Activated CD4-positive, alpha-beta T cell treated with anti-CD3 and anti-CD28 coated beads for 36 hours (primary cell): ENCODE measurements around the gene SLC2A6. TPM values are rescaled to one million over a fixed set of nuclear protein-coding genes. Genes with fewer than 3 reads are reported as not detected.

Experiments
- ATAC-seq: fragments of 200-7000 bp; cut with Tn5 transposase; one replicate; pipeline ENCODE4 v1.10.0; 2021; ENCODE audit warnings: mild to moderate bottlenecking, moderate library complexity
- CTCF ChIA-PET: fragments of 350-600 bp; sonication (Branson Sonifier 250); formaldehyde crosslinking; loops from one replicate; lab custom pipeline; 2021; ENCODE audit warnings: antibody characterized with exemption; lab: Charles Lee
- POLR2A ChIA-PET: fragments of 350-600 bp; sonication (Branson Sonifier 250); formaldehyde crosslinking; loops from one replicate; lab custom pipeline; 2021; ENCODE audit warnings: antibody characterized with exemption, inconsistent platforms; lab: Charles Lee
- DNase-seq: peaks from one replicate; pipeline ENCODE4 v3.0.0-alpha.2; 2020
- H3K27ac Mint-ChIP-seq: one replicate; pipeline ENCODE4 v1.8.0; 2021; ENCODE audit warnings: mixed read lengths
- H3K27me3 Mint-ChIP-seq: one replicate; pipeline ENCODE4 v1.8.0; 2021; ENCODE audit warnings: mixed read lengths
- H3K36me3 Mint-ChIP-seq: one replicate; pipeline ENCODE4 v1.8.0; 2021; ENCODE audit warnings: low read depth, mixed read lengths
- H3K4me1 Mint-ChIP-seq: one replicate; pipeline ENCODE4 v1.8.0; 2021; ENCODE audit warnings: mixed read lengths
- H3K4me3 Mint-ChIP-seq: one replicate; pipeline ENCODE4 v1.8.0; 2021; ENCODE audit warnings: mild to moderate bottlenecking, moderate library complexity, mixed read lengths
- H3K9me3 Mint-ChIP-seq: one replicate; pipeline ENCODE4 v1.8.0; 2021; ENCODE audit warnings: low read depth, mixed read lengths
- intact Hi-C, 2 experiments: fragments of 100-400 bp; cut with DNase I in 1 of 2; cut with micrococcal nuclease in 1 of 2; formaldehyde crosslinking; loops; one replicate each; pipeline versions ENCODE4 v1.14.2 to v1.15.1; 2022 to 2024; cut with DNase I, micrococcal nuclease
- total RNA-seq, 2 experiments: library from RNA; stranded (reverse); gene quantifications; one replicate each; pipeline ENCODE4 v1.2.3, GENCODE V29; 2021

The SLC2A6 gene
- total RNA-seq, 2 experiments from 2014 or later, result 1.6 to 1.9 TPM

DNA sequence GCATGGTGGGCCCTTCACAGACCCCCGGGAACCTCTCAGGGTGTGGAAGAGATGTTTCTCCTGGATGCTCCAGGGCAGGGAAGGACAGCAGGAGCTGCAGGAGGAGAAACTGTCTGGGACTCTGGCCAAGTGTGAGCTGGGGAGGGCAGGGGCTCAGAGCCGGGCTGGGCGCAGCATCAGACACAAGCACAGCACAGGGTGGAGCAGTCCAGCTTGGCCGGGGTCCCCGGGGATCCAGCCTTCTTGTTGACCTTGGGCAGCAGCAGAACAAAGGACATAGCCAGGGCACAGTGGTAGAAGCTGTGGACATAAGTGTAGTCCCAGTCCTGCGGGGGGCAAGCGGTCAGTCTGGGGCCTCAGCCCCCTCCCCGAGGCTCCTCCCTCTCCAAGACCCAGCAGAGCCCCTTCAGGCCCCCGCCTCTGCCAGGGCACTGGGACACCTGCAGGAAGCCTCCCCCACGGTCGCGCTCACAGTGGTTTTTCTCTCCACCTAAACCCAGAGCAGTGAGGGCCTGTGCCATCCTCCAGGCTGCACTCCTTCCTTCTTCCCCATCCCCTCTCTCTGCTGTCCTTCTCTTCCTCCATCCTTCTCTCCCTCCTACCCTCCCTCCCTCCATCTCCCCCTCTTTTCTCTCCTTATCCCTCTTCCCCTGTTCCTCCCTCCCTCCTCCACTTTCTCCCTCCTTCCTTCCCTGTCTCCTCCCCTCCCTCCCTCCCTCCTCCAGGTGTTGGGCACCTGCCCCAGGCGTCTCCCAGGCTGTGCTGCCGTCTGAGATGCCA lies 35.8 kb upstream of the SLC2A6 start:
- ATAC-seq, result no peak
- no peaks in the 10 kb centered on the region for H3K36me3 Mint-ChIP-seq
- H3K9me3 Mint-ChIP-seq, result no peaks in the 10 kb centered on the region
- H3K4me1 Mint-ChIP-seq, result peaks cover 3% of the 10 kb centered on the region
- DNase-seq, result no peak
- CTCF ChIA-PET, result no interaction called here
- intact Hi-C loops, result no loop called here
- no peak overlapping the region for H3K27ac Mint-ChIP-seq
- H3K4me3 Mint-ChIP-seq, result no peak overlapping the region
- no peaks in the 10 kb centered on the region for H3K27me3 Mint-ChIP-seq
- POLR2A ChIA-PET, result no interaction called here

DNA sequence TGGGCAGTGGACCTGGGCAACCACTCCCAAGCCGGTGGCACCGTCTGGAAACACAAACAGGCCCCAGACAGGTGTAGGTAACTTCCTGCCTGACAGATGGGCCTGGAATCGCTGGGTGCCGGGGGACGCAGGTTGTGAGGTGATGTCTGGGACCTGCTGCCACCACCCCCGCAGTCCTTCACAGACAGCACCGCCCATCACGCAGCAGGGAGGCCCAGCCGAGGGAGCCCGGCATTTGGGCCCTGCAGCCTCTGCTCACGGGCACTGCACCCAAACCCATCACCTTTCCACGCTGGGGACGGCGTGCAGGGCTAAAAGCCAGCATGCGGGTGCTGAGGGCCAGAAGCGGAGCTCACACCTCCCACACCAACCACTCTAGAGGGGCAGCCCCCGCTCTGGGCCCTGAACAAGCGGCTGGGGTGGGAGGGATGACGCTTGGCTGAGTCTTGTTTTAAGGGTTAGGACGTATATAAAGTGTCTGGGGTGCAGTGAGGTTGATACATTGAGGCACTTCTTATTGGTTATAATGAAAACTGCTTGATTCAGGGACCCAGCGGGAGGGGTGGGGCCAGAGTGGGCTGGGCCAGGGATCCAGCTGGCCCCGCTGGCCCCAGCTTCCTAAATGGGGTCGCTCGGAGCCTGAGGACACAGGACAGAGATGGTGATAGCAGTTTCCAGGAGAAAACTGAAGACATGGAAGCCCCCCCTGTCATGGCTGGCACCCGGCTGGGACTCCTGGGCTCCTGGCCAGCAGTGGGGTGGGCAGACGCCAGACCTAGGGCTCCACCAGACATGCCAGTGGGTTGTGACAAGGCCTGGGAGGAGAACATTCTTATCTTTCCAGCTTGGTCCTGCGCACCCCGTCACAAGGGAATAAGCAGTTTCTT lies 34.6 kb upstream of the SLC2A6 start:
- H3K9me3 Mint-ChIP-seq, result no peaks in the 10 kb centered on the region
- CTCF ChIA-PET, result no interaction called here
- H3K4me1 Mint-ChIP-seq, result peaks cover 13% of the 10 kb centered on the region
- no peak overlapping the region for H3K27ac Mint-ChIP-seq
- H3K36me3 Mint-ChIP-seq, result no peaks in the 10 kb centered on the region
- intact Hi-C loops, result no loop called here
- DNase-seq (no peak), ATAC-seq (no peak)
- no peaks in the 10 kb centered on the region for H3K27me3 Mint-ChIP-seq
- POLR2A ChIA-PET, result no interaction called here
- no peak overlapping the region for H3K4me3 Mint-ChIP-seq

DNA sequence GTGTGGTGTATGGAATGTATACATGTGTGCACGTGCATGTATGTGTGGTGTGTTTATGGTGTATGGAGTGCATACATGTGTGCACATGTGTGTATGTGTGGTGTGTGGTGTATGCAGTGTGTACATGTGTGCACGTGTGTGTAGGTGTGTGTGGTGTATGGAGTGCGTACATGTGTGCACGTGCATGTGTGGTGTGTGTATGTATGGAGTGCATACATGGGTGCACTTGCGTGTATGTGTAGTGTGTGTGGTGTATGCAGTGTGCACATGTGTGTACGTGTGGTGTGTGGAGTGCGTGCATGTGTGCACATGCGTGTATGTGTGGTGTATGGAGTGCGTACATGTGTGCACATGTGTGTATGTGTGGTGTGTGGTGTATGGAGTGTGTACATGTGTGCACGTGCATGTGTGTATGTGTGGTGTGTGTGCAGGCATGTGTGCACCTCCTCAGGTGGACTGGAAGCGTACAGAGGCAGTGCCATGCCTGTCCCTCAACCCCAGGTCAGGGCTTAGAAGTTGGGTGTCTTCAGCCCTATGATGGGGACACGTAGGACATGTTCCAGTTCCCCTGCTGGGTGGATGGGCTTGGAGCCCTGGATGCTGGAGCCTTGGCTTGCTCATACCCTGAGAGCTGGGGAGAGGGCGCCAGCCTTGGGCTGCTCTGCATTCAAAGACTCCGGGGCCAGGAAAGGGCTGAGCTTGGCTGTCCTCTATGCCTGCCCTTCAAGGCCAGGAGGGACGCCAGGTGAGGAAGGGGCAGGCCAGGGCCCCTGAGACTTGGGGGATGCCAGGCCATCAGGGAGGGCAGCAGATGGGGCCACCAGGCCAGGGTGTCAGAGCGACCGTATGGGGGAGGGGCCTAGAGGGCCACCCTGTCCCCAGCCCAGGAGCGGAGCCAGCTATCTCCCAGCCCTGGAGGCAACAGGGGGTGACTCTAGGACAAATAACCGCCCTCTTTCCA lies 33.6 kb upstream of the SLC2A6 start:
- no peak overlapping the region for H3K27ac Mint-ChIP-seq
- intact Hi-C loops, result no loop called here
- H3K9me3 Mint-ChIP-seq, result no peaks in the 10 kb centered on the region
- H3K27me3 Mint-ChIP-seq, result no peaks in the 10 kb centered on the region
- DNase-seq (no peak), ATAC-seq (no peak)
- no peak overlapping the region for H3K4me3 Mint-ChIP-seq
- H3K36me3 Mint-ChIP-seq, result no peaks in the 10 kb centered on the region
- H3K4me1 Mint-ChIP-seq, result peaks cover 18% of the 10 kb centered on the region
- CTCF ChIA-PET, result no interaction called here
- POLR2A ChIA-PET, result no interaction called here

DNA sequence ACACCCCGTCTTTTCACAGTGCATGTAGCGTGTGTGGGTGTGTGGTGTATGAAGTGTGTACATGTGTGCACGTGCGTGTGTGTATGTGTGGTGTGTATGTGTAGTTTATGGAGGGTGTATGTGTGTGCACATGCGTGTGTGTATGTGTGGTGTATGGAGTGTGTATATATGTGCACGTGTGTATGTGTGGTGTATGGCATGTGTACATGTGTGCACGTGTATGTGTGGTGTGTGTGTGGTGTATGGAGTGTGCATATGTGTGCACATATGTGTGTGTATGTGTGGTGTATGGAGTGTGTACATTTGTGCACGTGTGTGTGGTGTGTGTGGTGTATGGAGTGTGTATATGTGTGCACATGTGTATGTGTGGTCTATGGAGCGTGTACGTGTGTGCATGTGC lies 32.7 kb upstream of the SLC2A6 start:
- no peak for ATAC-seq
- DNase-seq, result no peak
- no peak overlapping the region for H3K4me3 Mint-ChIP-seq
- H3K9me3 Mint-ChIP-seq, result no peaks in the 10 kb centered on the region
- ChIA-PET POLR2A (no interaction called here), CTCF (no interaction called here)
- peaks cover 19% of the 10 kb centered on the region for H3K4me1 Mint-ChIP-seq
- H3K27ac Mint-ChIP-seq, result no peak overlapping the region
- H3K27me3 Mint-ChIP-seq, result no peaks in the 10 kb centered on the region
- intact Hi-C loops, result no loop called here
- H3K36me3 Mint-ChIP-seq, result no peaks in the 10 kb centered on the region

DNA sequence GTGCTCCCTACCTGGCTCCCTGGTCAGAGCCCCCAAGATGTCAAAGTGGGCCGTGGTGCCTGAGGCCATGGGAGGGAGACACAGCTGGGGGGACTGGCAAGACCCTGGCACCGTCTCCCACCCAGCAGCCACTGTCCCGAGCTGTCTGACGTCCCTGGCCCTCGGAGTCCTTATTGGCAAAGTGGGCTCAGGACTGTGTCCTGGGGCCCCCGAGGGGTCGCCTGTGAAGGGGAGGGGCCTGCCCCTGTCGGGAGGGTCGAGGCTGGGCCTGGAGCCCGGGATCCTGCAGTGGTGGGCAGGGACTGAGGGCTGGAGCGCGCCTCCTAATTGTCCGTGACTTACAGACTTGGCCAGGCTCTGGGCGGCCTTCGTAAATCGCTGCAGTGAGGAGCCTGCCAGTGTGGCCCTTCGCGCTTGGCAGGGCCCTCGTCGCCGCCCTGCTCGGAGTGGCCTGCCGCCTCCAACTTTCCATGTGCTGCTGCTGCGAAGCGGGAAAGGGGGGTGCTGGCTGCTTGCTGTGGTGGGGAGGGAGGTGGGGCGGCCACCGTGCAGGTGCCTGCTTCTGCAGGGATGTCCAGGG lies 32.1 kb upstream of the SLC2A6 start:
- Mint-ChIP-seq H3K4me1 (peaks cover 19% of the 10 kb centered on the region), H3K27ac (no peak overlapping the region), H3K9me3 (no peaks in the 10 kb centered on the region), H3K27me3 (no peaks in the 10 kb centered on the region), H3K36me3 (no peaks in the 10 kb centered on the region), H3K4me3 (no peak overlapping the region)
- ChIA-PET POLR2A (no interaction called here), CTCF (no interaction called here)
- DNase-seq (no peak), ATAC-seq (no peak)
- intact Hi-C loops, result no loop called here

DNA sequence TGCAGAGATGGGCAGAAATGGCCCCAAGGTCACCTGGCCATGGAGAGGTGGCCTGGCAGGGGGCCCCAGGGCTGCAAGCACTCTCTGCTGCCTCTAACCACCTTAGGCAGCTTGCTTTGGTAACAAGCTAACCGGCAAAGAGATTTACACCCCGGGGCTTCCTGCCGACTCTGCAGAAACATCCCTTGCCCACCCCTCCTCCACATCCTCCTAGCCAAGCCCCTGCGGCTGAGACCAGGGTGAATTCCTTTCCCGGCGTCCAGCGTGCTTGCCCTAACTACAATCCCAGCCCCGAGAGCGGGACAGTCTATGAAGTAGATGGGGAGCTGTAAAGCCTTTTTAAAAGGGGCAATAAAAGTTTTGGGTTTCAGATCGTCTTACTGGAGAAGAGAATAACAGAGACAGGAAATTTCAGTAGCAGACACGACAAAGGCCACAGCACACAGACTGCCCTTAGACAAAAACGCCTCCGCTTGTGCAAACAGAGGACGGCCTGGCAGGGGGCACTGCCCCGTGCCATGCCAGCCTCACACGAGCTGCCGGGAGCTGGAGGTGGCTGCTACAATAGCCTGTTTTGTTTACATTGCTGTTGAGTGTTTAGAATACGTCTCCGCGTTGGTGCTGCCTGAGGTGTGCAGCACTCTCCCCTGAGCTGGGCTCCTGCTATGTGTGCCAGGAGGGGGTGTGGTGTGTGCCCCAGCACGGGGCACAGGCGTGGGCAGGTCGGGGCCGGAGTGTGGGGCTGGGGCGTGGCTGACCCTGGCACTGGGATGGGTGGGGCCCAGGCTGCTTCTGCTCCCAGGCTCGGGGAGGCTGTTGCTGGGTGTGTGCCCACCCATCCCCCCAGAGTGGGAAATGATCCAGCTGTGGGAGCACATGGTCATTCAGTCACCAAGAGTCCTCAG lies 30.5 kb upstream of the SLC2A6 start:
- POLR2A ChIA-PET, result no interaction called here
- ATAC-seq, result peak; percentile 42
- DNase-seq, result peak; percentile 30
- H3K9me3 Mint-ChIP-seq, result no peaks in the 10 kb centered on the region
- CTCF ChIA-PET, result interaction anchor here (0.6 to 1.5 kb wide), 3 partner anchors 11 to 272 kb away, joined by 3 read pairs; no protein-coding TSS in a partner anchor
- H3K27me3 Mint-ChIP-seq, result no peaks in the 10 kb centered on the region
- H3K4me1 Mint-ChIP-seq, result peaks cover 19% of the 10 kb centered on the region
- H3K4me3 Mint-ChIP-seq, result peak overlapping the region; percentile 12
- no peaks in the 10 kb centered on the region for H3K36me3 Mint-ChIP-seq
- intact Hi-C loops, result no loop called here
- peak overlapping the region; percentile 39 for H3K27ac Mint-ChIP-seq

DNA sequence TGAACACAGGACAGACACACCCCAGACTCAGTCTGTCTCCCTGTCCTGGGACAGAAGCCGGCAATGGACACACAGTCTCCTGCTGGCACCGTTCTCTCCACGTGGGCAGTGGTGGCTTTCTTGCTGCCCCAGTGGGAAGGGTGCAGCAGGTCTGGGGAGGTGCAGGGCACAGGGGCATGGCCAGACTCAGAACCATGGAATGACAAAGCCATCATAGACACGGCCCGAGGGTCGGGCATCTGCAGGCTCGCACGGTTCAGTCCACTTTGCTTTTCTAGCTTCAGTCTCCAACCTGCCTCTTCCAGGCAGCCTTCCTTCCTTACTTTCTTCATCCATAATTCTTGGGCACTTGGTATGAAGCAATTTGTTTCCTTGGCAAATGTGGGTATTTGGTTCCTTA lies 29.1 kb upstream of the SLC2A6 start:
- ATAC-seq (no peak), DNase-seq (no peak)
- intact Hi-C loops, result no loop called here
- H3K27ac Mint-ChIP-seq, result no peak overlapping the region
- ChIA-PET CTCF (interaction anchor here (0.7 to 1.5 kb wide), 2 partner anchors 10 to 126 kb away, joined by 3 read pairs; no protein-coding TSS in a partner anchor), POLR2A (no interaction called here)
- no peak overlapping the region for H3K4me3 Mint-ChIP-seq
- no peaks in the 10 kb centered on the region for H3K9me3 Mint-ChIP-seq
- no peaks in the 10 kb centered on the region for H3K27me3 Mint-ChIP-seq
- peaks cover 19% of the 10 kb centered on the region for H3K4me1 Mint-ChIP-seq
- H3K36me3 Mint-ChIP-seq, result no peaks in the 10 kb centered on the region

DNA sequence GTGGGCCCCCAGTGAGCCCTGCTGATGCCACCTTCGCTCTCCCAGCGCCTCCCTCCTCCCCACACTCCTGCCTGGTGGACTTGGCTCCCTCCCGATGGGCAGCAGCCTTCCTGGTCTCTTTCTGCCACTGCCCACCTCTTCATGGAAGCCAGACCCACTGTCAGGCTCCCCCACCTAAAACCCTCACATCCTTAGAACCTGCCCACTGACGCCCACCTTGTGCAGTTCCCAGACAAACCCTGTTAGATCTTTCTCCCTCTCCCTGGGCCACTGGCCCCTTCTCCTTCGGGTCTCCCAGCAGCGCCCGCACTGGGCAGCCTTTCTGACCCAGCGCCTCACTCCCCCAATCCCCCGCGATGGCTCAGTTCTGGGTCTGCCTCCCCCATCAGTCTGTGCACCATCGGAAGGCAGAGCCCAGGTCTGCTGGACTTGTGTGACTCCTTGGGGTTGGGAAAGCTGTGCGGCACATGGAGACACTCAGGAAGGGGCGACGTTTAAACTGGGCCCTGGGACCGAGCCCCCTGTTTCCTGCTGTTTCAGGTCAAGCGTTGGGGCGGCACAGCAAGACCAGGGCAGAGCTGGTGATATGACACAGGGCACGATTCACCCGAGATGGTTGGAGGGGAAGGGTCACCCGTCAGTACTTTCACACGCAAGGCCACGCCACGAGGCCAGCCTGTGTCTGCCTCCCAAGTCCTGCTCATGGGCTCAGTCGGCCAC lies 28.5 kb upstream of the SLC2A6 start:
- ATAC-seq (no peak), DNase-seq (no peak)
- Mint-ChIP-seq H3K4me1 (peaks cover 19% of the 10 kb centered on the region), H3K36me3 (no peaks in the 10 kb centered on the region), H3K27me3 (no peaks in the 10 kb centered on the region), H3K27ac (no peak overlapping the region), H3K4me3 (no peak overlapping the region), H3K9me3 (peaks cover 3% of the 10 kb centered on the region)
- intact Hi-C loops, result no loop called here
- ChIA-PET POLR2A (no interaction called here), CTCF (interaction anchor here (0.7 kb wide), 1 partner anchor 127 kb away, joined by 3 read pairs; no protein-coding TSS in a partner anchor)

DNA sequence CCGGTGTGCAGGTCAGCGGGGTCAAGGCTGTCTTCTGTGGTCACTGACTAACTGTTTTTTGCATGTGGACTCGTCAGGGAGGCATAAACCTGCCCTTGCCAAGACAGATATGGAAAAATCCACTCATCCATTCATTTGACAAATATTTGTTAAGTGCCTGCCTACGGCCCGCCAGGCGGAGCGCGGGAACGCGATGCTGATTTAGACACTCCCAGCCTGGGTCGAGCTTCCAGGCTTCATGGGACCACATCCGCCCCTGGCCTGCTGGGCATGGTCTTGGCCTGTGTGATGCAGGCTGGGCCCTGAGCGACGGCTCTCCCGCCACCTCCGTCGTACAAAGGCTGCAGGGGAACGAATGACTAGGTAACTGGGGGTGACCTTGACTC lies 27.7 kb upstream of the SLC2A6 start:
- H3K4me1 Mint-ChIP-seq, result peaks cover 19% of the 10 kb centered on the region
- POLR2A ChIA-PET, result no interaction called here
- H3K36me3 Mint-ChIP-seq, result no peaks in the 10 kb centered on the region
- CTCF ChIA-PET, result no interaction called here
- H3K4me3 Mint-ChIP-seq, result no peak overlapping the region
- no peak overlapping the region for H3K27ac Mint-ChIP-seq
- intact Hi-C loops, result no loop called here
- peaks cover 9% of the 10 kb centered on the region for H3K9me3 Mint-ChIP-seq
- no peak for ATAC-seq
- no peaks in the 10 kb centered on the region for H3K27me3 Mint-ChIP-seq
- DNase-seq, result no peak
